ENCODE measurements around the gene ARL16.

ARL16 gene

GRCh38 chr17:81712468-81713003 is 28.9 kb upstream of the ARL16 start:
- no peak for DNase-seq

- peak; percentile 86 for DNase-seq
Observed at GRCh38 chr17:81711814-81712467, 28.3 kb upstream of the ARL16 start, which contains the start of gene SLC25A10. Gene SLC25A10, plus strand, starts transcription at chr17:81712284. Its CDS starts 143 bp downstream, at chr17:81712427.

GRCh38 chr17:81710514-81711308 is 27.1 kb upstream of the ARL16 start:
- no peak for DNase-seq

- no peak for DNase-seq
Observed at GRCh38 chr17:81708739-81709185, 25.2 kb upstream of the ARL16 start.

- DNase-seq: no peak
Observed at GRCh38 chr17:81707725-81708646, 24.4 kb upstream of the ARL16 start.

- DNase-seq: no peak
Observed at GRCh38 chr17:81706757-81707624, 23.4 kb upstream of the ARL16 start.

GRCh38 chr17:81706232-81706611 is 22.6 kb upstream of the ARL16 start:
- no peak for DNase-seq

- DNase-seq: no peak
Observed at GRCh38 chr17:81705518-81706231, 22.1 kb upstream of the ARL16 start.

- DNase-seq: no peak
Observed at GRCh38 chr17:81703747-81704654, 20.4 kb upstream of the ARL16 start.

- peak; percentile 90 for DNase-seq
Observed at GRCh38 chr17:81702934-81703746, 19.5 kb upstream of the ARL16 start, which contains the start of gene MRPL12. Gene MRPL12, plus strand, starts transcription at chr17:81703367. Its CDS starts 135 bp downstream, at chr17:81703502.

GRCh38 chr17:81701288-81702071 is 17.9 kb upstream of the ARL16 start:
- DNase-seq: no peak

- no peak for DNase-seq
Observed at GRCh38 chr17:81700353-81701287, 17.0 kb upstream of the ARL16 start.

GRCh38 chr17:81697261-81698044 is 13.9 kb upstream of the ARL16 start:
- DNase-seq: no peak

GRCh38 chr17:81696218-81696941 is 12.8 kb upstream of the ARL16 start:
- DNase-seq: no peak

GRCh38 chr17:81695801-81696200 is 12.2 kb upstream of the ARL16 start:
- no peak for DNase-seq
